Left lung (tissue), 10 donors: ENCODE measurements around the gene DLGAP1. TPM values are rescaled to one million over a fixed set of nuclear protein-coding genes. Genes with fewer than 3 reads are reported as not detected.

Experiments
- ATAC-seq: fragments of 200-7000 bp; cut with Tn5 transposase; one replicate; pipeline ENCODE4 v1.9.1; 2020; ENCODE audit warnings: moderate library complexity
- DNase-seq, 4 donors: peaks; one replicate each; pipeline ENCODE4 v3.0.0-alpha.2; 2013 to 2020
- H3K27ac ChIP-seq, 2 donors: fragments of 200-600 bp; sonication (generic) in 1 of 2; one replicate each; pipeline versions ENCODE4 v1.5.0 to v1.8.0; 2020 to 2021
- H3K27me3 ChIP-seq, 2 donors: fragments of 200-600 bp; sonication (generic) in 1 of 2; one replicate each; pipeline versions ENCODE4 v1.5.0 to v1.8.0; 2020 to 2021
- H3K36me3 ChIP-seq, 2 donors: fragments of 200-600 bp; sonication (generic) in 1 of 2; one replicate each; pipeline versions ENCODE4 v1.5.0 to v1.8.0; 2020 to 2021
- H3K4me1 ChIP-seq, 2 donors: fragments of 200-600 bp; one replicate each; pipeline ENCODE4 v1.8.0; 2021
- H3K4me3 ChIP-seq, 2 donors: fragments of 200-600 bp; sonication (generic) in 1 of 2; one replicate each; pipeline versions ENCODE4 v1.5.0 to v1.8.0; 2020 to 2021; ENCODE audit warnings: mild to moderate bottlenecking in 1 of 2
- H3K9me3 ChIP-seq, 2 donors: fragments of 200-600 bp; sonication (generic) in 1 of 2; one replicate each; pipeline versions ENCODE4 v1.5.0 to v1.8.0; 2020 to 2021
- intact Hi-C, 2 donors: fragments of 100-400 bp; cut with DNase I; formaldehyde crosslinking; loops; one replicate each; pipeline versions ENCODE4 v1.11.2 to v1.14.2; 2022
- polyA plus RNA-seq, 6 donors: library from polyadenylated mRNA; unstranded; fragments of 120-200 nt; gene quantifications; one replicate each; pipeline ENCODE4 v1.2.1, GENCODE V29; 2013; ENCODE audit not compliant: insufficient read length in 6 of 6
- total RNA-seq, 2 donors: library from RNA; stranded (reverse); fragmentation: NEBNext Ultra II Directional; extraction: Animal tissue kit (Norgen Biotek cat#: 25700); gene quantifications; one replicate each; pipeline ENCODE4 v1.2.1, GENCODE V29; 2021
- TF ChIP-seq, protein P1 (sequence below), 2 donors: fragments of 200-600 bp; sonication (generic) in 1 of 2; IDR thresholded peaks; one replicate each; pipeline versions ENCODE4 v1.5.0 to v1.8.0; 2021; ENCODE audit warnings: antibody characterized with exemption in 2 of 2
- donor health status: DM: no; HTN: yes; CAD: no.
- donor health status: DM: no; HTN: no; CAD: no.

The DLGAP1 gene
- total and polyA plus RNA-seq, 8 donors, result 1.6 to 4.0 (median 2.1) TPM

DNA sequence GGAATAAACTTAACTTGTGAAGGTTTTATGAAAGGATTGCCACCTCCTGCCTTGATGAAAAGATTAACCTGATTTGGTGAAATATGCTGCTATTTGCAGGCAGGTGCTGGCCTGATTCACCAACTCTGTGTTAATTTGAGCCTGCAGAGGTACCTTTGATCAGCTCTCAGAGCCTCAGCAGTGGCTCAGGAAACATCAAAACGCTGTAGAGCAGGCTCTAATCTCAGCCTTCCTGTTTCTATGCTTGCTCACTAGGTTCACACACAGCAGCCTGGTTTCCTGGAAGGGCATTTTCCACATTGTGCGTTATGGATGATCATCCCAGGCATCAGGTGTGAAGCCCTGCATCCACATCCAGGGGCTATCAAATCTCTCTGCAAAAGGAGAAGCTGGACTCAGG is 988.2 kb downstream of the DLGAP1 start:
- no peaks in the 10 kb centered on the region for H3K9me3 ChIP-seq
- TF ChIP-seq, protein P1, sequence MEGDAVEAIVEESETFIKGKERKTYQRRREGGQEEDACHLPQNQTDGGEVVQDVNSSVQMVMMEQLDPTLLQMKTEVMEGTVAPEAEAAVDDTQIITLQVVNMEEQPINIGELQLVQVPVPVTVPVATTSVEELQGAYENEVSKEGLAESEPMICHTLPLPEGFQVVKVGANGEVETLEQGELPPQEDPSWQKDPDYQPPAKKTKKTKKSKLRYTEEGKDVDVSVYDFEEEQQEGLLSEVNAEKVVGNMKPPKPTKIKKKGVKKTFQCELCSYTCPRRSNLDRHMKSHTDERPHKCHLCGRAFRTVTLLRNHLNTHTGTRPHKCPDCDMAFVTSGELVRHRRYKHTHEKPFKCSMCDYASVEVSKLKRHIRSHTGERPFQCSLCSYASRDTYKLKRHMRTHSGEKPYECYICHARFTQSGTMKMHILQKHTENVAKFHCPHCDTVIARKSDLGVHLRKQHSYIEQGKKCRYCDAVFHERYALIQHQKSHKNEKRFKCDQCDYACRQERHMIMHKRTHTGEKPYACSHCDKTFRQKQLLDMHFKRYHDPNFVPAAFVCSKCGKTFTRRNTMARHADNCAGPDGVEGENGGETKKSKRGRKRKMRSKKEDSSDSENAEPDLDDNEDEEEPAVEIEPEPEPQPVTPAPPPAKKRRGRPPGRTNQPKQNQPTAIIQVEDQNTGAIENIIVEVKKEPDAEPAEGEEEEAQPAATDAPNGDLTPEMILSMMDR (IDR thresholded peaks at IDR 0.05), result no peak
- ATAC-seq (no peak), DNase-seq (no peak)
- H3K4me1 ChIP-seq, result peaks cover 0 to 18% of the 10 kb centered on the region in 2 donors
- no peak overlapping the region for H3K4me3 ChIP-seq
- peak overlapping the region in 1 of 2 donors; percentile 44 for H3K27ac ChIP-seq
- intact Hi-C loops, result loop anchor here in 1 of 2 donors (10.0 kb wide), 1 partner anchor 198 kb away; no protein-coding TSS in a partner anchor
- no peaks in the 10 kb centered on the region for H3K36me3 ChIP-seq
- no peaks in the 10 kb centered on the region for H3K27me3 ChIP-seq

DNA sequence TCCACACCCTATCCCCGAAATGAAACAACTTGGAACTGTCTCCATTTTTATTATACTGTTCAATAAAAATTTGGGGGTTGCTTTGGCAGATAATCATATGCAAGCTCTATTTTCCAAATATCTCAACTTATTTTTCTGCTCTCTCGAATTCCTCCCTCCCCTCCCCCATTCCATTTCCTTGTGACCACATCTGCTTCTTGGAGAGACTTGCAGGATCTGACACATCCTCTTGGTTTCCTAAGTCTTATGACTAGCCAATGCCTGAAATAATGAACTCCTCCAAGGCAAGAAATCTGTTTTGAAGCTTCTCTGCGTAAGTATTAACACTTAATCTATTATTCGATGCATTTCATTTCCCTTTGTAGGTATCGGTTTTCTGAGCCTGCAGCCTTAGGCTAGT is 989.1 kb downstream of the DLGAP1 start:
- intact Hi-C loops, result loop anchor here in 1 of 2 donors (10.0 kb wide), 1 partner anchor 199 kb away; no protein-coding TSS in a partner anchor
- peak; percentile 65 for ATAC-seq
- Histone ChIP-seq H3K4me3 (no peak overlapping the region), H3K27me3 (no peaks in the 10 kb centered on the region), H3K9me3 (no peaks in the 10 kb centered on the region), H3K4me1 (peaks cover 0 to 18% of the 10 kb centered on the region in 2 donors), H3K36me3 (no peaks in the 10 kb centered on the region), H3K27ac (peak overlapping the region; percentile 8 to 44)
- TF ChIP-seq, protein P1 (IDR thresholded peaks at IDR 0.05), result no peak
- DNase-seq, result peak in 1 of 4 donors; percentile 41

DNA sequence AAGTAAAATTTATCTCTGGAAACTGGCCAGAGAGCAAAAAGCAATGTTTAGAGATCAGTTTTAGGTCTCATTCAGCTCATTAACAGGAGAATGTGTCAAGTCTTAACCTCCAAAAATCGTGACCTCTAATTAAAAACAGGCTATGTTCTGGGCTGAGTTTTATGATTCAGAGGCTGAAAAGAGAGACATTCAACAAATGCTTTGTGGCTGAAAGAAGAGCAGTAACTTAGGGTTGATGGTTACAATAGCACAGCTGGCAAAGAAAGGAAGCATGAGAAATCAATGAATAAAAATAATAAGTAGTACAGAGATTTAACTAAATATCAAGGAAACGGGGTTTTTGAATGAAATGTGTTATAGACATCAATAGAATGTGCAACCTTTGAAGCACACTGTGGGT is 992.1 kb downstream of the DLGAP1 start:
- no peak for ATAC-seq
- TF ChIP-seq, protein P1 (IDR thresholded peaks at IDR 0.05), result no peak
- Histone ChIP-seq H3K27ac (no peak overlapping the region), H3K9me3 (no peaks in the 10 kb centered on the region), H3K4me1 (peaks cover 5 to 37% of the 10 kb centered on the region in 2 donors), H3K27me3 (no peaks in the 10 kb centered on the region), H3K36me3 (peaks cover 0 to 15% of the 10 kb centered on the region in 2 donors), H3K4me3 (no peak overlapping the region)
- intact Hi-C loops, result loop anchor here in 1 of 2 donors (10.0 kb wide), 1 partner anchor 202 kb away; no protein-coding TSS in a partner anchor
- DNase-seq, result no peak

DNA sequence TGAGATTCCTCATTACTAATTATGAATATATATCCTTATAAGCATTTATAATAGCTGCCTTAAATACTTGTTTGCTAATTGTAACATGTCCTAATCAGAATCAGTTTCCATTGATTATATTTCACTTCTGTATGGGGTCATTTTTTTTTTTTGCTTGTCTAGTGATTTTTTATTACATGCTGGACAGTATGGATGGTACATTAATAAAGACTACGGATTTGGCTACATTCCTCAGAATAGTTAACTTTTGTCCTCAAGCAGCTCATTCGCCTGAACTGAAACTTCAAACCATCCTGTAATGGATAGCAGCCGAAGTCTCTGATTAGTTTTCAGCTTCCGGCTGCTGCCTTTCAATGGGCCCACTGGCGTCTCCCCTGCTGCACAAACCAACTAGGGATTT is 993.4 kb downstream of the DLGAP1 start:
- no peak for DNase-seq
- Histone ChIP-seq H3K27me3 (no peaks in the 10 kb centered on the region), H3K4me1 (peaks cover 5 to 45% of the 10 kb centered on the region in 2 donors), H3K9me3 (no peaks in the 10 kb centered on the region), H3K36me3 (peaks cover 0 to 28% of the 10 kb centered on the region in 2 donors), H3K27ac (no peak overlapping the region), H3K4me3 (no peak overlapping the region)
- TF ChIP-seq, protein P1 (IDR thresholded peaks at IDR 0.05), result no peak
- intact Hi-C loops, result loop anchor here in 1 of 2 donors (10.0 kb wide), 1 partner anchor 203 kb away; no protein-coding TSS in a partner anchor
- no peak for ATAC-seq

DNA sequence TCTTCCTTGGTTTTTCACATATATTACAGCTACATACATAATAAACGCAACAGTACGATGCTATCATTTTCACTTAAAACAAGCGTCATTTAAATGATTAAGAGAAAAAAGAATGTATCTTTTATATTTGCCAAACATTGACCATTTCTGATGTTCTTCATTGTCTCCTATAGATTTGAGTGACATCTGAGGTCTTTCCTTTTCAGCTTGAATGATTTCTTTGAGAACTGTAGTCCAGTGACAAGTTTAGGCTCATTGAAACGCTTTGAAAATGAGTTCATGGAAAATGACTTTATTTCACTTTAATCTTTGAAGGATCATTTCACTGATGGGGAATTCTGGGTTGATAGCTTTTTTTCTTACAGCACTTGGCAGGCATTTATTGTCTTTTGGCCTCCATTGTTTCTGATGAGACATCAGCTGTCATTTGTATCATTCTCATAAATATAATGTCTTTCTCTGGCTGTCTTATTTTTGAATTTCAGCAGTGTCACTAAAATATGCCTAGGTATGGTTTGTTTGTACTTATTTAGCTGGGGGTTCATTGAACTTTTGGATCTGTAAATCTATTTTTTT is 994.2 kb downstream of the DLGAP1 start:
- DNase-seq, result no peak
- Histone ChIP-seq H3K9me3 (no peaks in the 10 kb centered on the region), H3K27me3 (no peaks in the 10 kb centered on the region), H3K4me1 (peaks cover 5 to 45% of the 10 kb centered on the region in 2 donors), H3K27ac (no peak overlapping the region), H3K36me3 (peaks cover 0 to 36% of the 10 kb centered on the region in 2 donors), H3K4me3 (no peak overlapping the region)
- TF ChIP-seq, protein P1 (IDR thresholded peaks at IDR 0.05), result no peak
- ATAC-seq, result no peak
- intact Hi-C loops, result loop anchor here in 1 of 2 donors (10.0 kb wide), 1 partner anchor 204 kb away; no protein-coding TSS in a partner anchor
